ENCODE results near the gene KIF26B.
A peak's percentile ranks its signal among the peaks of the same experiment; 100 is the strongest.

KIF26B gene

GRCh38 chr1:245742896-245743295, 588.1 kb downstream of the KIF26B start (continued):
- TF ChIP-seq CSRNP3 (CRISPR knock-in tag; IDR thresholded peaks at IDR 0.05) (no peak), PATZ1 (CRISPR knock-in tag; IDR thresholded peaks at IDR 0.05; ENCODE audit: borderline replicate concordance) (no peak), ZC3H10 (CRISPR knock-in tag; IDR thresholded peaks at IDR 0.05) (no peak), ZNF565 (CRISPR knock-in tag; conservative IDR thresholded peaks at IDR 0.05; ENCODE audit: low read depth) (no peak), CREB5 (CRISPR knock-in tag; IDR thresholded peaks at IDR 0.05; ENCODE audit: low read depth) (no peak), ARNTL (CRISPR knock-in tag; IDR thresholded peaks at IDR 0.05; ENCODE audit: borderline replicate concordance, low read depth) (no peak), RARB (CRISPR knock-in tag; IDR thresholded peaks at IDR 0.05) (0 out of 2 replicates have a peak, but pooled peaks have one; percentile 49)

DNA sequence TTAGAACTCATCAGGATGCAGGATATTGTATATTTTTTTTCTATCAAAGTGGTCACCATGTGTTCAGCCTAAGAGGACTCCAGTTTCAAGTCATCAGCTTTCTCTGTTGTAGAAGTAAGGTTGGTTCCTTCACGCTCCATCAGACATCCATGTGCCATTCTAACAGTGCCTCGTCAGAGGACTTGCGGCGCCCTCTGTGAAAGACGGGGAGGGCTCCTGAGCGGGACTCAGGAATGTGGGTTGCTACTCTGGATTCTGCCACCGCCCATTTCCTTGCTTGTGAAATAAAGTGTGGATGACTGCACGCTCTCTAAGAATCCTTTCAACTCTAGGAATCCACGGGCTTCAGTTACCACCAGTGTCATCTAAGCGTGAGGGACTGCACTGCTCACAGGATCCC, 593.5 kb downstream of the KIF26B start:
- TF ChIP-seq POU6F1 (CRISPR knock-in tag; IDR thresholded peaks at IDR 0.05; ENCODE audit: borderline replicate concordance, low read depth) (no peak), GLIS3 (CRISPR knock-in tag; IDR thresholded peaks at IDR 0.05) (no peak), CREB5 (CRISPR knock-in tag; IDR thresholded peaks at IDR 0.05; ENCODE audit: low read depth) (no peak), ISL1 (CRISPR knock-in tag; IDR thresholded peaks at IDR 0.05) (no peak), ZNF565 (CRISPR knock-in tag; conservative IDR thresholded peaks at IDR 0.05; ENCODE audit: low read depth) (no peak), ZNF70 (CRISPR knock-in tag; IDR thresholded peaks at IDR 0.05) (no peak), ARNTL (CRISPR knock-in tag; IDR thresholded peaks at IDR 0.05; ENCODE audit: borderline replicate concordance, low read depth) (no peak), ZFP30 (CRISPR knock-in tag; IDR thresholded peaks at IDR 0.05) (no peak), BACH2 (CRISPR knock-in tag; IDR thresholded peaks at IDR 0.05; ENCODE audit: borderline replicate concordance) (no peak), CSDC2 (CRISPR knock-in tag; IDR thresholded peaks at IDR 0.05) (no peak), ZC3H10 (CRISPR knock-in tag; IDR thresholded peaks at IDR 0.05) (no peak), TSHZ2 (CRISPR knock-in tag; IDR thresholded peaks at IDR 0.05) (no peak), ESRRG (CRISPR knock-in tag; IDR thresholded peaks at IDR 0.05) (no peak), PPARA (CRISPR knock-in tag; IDR thresholded peaks at IDR 0.05; ENCODE audit: borderline replicate concordance) (no peak), TCF4 (CRISPR knock-in tag; IDR thresholded peaks at IDR 0.05; ENCODE audit: borderline replicate concordance) (no peak), ZNF8 (CRISPR knock-in tag; IDR thresholded peaks at IDR 0.05) (no peak), TOX (CRISPR knock-in tag; IDR thresholded peaks at IDR 0.05; ENCODE audit: borderline replicate concordance) (no peak)
- no peak; the same call in 2 of the 3 replicates for ATAC-seq

DNA sequence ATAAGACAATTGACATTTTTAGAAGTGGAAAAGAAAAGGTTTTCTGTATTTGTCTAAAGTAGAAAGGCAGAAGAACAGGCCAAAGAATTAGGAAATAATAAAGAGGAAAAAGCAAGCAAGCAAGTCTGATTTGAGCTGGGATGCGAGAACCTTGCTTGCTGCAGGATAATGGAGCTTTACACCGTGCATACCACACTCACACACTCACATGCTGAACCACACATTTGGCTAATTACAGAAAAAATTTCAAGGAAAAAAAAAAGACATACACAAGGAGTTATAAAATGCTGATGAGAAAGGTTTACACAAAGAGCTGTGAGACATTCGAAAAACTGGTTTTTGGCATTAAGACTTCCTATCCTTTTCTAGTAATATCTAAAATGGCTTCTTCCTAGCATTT, 593.9 kb downstream of the KIF26B start:
- peak; percentile 17; the same call in 2 of the 3 replicates for ATAC-seq
- no peak for TF ChIP-seq CSRNP3 (CRISPR knock-in tag; IDR thresholded peaks at IDR 0.05)
- TF ChIP-seq TSHZ2 (CRISPR knock-in tag; IDR thresholded peaks at IDR 0.05) = no peak
- TF ChIP-seq CSDC2 (CRISPR knock-in tag; IDR thresholded peaks at IDR 0.05) = no peak
- TF ChIP-seq ZNF70 (CRISPR knock-in tag; IDR thresholded peaks at IDR 0.05) = no peak
- TF ChIP-seq POU6F1 (CRISPR knock-in tag; IDR thresholded peaks at IDR 0.05; ENCODE audit: borderline replicate concordance, low read depth) = no peak

All from SK-N-SH treated with all-trans-retinoic acid at 6 μM for 48 hours (cell line).